ENCODE measurements around the gene CDK2. TPM values are rescaled to one million over a fixed set of nuclear protein-coding genes. Genes with fewer than 3 reads are reported as not detected.
"Not testable (repeated sequence)": the region's sequence is repeated elsewhere in the genome, so short reads cannot be mapped to it uniquely, and the experiment has no call there.

Gene CDK2
- total RNA-seq (2014; rRNA removed; shearing (Covaris generic)), result 66.3 and 67.3 TPM in 2 replicates

- DNase-seq (ENCODE audit: low spot score), result peak; percentile 66
Measured at GRCh38 chr12:55966408-55967281, at the start of gene CDK2. CDK2 (plus strand) TSS chr12:55966830; CDS start chr12:55967009, 179 bp downstream.

DNA sequence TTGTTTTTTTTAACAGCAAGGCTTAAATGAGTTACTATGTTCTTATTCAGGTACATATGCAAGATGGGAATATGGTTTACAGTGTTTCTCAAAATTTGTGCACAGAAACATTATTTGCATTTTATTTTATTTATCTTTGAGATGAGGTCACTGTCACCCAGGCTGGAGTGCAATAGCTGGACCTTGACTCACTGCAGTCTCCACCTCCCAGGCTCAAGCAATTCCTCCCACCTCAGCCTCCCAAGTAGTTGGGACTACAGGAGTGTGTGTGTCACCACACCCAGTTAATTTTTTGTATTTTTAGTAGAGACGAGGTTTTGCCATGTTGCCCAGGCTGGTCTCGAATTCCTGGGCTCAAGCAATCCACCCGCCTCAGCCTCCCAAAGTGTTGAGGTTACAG is 47.6 kb upstream of the CDK2 start:
- not testable (repeated sequence) for DNase-seq (ENCODE audit: low spot score)

DNA sequence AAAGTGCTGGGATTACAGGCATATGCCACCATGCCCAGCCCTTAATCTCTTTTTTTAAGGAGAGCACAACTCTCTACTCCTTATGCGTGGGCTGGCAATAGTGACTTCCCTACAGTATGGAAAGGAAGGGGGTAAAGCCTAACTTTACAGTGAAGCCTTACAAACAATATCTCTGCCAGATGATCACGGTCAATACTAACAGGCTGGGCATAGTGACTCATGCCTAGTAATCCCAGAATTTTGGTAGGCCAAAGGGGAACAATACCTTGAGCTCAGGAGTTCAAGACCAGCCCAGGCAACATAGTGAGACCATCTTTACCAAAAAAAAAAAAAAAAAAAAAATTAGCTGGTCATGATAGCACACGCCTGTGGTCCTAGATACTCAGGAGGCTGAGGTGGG is 44.5 kb upstream of the CDK2 start:
- no peak for DNase-seq (ENCODE audit: low spot score)

DNA sequence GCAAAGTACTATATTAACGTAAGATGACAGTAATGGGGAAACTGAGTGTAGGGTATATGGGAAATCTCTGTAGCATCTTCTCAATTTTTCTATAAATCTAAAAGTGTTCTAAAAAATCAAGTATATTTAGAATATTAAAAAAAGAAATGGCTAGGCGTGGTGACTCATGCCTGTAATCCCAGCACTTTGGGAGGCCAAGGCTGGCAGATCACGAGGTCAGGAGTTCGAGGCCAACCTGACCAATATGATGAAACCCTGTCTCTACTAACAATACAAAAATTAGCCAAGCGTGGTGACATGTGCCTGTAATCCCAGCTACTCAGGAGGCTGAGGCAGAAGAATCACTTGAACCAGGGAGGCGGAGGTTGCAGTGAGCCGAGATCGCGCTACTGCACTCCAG is 43.0 kb upstream of the CDK2 start:
- not testable (repeated sequence) for DNase-seq (ENCODE audit: low spot score)

DNA sequence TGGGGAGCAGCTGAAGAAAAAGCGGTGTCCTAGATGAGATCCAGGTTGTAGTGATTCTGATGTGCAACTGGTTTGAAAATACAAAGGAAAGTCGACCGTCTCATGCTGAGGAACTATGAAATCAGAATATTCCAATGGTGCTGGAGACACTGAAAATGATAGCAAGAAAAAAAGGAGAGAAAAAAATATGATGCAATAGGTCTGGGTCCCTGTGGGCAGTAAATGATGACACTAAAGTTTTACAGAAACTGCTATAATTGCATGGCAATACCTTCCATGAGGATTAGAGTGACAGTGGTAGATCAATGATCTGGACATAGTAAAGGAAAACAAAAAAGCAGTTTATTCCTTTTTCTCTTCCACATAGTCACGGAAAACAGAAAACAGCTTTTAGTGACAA is 41.3 kb upstream of the CDK2 start:
- no peak for DNase-seq (ENCODE audit: low spot score)

DNA sequence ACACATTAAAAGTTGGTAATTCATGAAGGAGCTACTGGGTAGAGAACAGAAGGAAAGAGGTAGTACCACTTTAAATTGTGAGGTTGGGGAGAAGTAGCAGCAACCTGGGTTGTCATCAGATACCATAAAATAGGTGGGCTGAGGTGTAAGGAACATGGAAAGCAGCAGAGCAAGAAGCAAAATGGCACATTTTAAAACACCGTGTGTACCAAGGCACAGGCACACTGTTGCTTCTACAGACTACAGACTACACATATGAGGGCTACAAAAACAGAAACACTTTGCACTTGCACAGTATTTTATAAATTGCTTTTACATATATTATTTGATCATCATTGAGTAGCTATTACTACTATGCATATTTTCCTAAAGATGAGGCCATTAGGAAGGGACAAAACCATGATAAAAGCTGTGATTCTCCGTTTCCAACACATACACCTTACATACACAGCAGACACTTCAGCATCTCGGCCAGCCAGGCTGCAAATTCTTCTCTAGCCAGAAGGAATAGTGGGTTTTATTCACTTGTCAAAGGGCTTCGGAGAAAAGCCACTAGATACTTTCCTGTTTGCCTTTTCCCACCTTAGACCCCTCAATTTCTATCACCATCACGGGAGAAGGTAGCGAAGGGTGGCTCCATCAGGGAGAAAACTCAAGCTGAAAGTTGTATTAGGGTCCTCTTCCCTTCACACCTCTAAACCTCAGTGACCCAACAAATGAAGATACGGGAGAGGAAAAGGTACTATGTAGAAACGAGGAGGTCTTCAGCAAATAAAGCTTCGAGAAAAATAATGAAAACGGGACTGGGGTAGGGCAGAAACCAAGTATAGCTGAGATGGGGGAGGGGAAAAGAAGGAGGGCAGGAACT is 40.5 kb upstream of the CDK2 start:
- DNase-seq (ENCODE audit: low spot score), result no peak

DNA sequence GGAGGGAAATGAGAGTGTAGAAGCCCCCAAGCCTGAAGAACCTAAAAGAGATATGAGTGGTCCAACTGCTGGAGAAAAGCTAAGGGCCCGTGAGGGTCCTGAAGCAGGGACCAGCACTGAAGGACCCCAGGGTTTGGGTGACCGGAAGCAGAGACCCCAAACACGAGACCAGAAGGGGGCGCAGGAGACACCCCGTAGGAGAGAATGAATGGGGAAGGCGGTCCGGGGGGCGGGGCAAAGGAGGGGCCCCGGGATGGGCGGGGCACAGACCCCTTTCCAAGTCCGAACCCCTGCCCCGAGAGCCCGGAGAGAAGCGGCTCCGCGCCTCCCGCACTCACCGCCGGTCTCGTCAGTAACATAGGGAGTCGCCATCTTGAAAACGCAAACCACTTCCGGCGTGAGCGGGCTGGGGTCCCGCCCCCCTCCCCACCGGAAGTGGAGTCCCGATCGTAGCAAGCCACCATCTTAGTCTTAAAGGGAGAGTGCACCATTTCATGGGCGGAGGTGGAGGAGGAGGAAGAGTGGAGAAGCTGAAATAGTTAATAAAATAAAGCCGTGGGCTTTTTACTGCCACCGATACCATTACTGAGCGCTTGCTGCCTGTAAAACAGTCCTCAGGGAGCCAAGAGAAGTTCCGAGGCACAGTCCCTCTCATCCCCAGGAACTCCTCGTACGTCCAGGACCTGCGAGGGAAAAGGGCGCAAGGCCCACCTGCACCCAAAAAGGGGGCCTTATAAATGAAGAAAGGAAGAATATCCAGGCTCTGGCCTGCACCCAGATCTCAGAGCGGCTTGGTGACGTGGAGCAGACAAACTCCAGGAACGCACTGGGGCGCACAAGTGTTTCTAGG is 39.7 kb upstream of the CDK2 start:
- peak; percentile 92 for DNase-seq (ENCODE audit: low spot score)

DNA sequence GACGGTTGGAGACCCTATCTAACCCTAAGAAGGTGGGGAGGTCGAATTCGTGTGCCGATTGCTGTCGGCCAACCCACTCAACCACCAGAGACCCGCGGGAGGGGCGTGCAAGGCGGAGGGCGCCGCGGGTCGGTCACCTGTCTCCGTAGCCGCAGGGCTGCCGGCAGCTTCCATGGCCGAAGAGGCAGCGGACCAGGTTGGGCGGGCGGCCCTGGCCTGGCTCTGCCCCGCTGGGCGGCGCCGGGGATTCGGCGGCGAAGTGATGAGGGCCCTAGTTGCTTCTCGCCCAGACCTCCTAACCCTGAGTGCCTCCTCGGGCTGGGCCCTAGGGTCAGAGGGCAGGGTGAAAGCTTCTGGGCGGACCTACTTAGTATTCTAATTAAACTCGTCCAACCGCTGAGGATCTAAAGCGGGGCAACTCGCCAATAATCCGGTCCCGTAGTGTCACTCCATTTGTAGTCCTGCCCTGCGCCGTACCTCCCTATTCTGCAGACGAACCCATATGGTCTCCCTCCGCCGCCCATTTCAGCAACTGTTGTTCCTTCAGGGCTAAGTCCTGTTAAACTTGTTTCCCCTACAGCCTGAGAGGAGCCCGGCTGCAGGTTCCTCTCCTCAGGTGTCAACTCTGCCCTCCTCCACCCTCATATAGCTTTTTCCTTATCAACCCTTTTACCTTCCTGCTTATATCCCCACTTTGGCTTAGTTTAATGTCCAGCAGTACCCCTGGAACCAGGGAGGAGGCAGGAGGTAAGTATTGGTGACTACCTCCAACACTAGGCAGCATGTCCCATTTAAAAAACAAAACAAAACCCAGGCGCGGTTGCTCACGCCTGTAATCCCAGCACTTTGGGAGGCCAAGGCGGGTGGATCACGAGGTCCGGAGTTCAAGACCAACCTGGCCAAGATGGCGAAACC is 38.8 kb upstream of the CDK2 start, which contains the start of gene PYM1:
Gene PYM1 (minus strand): TSS at position 307 of the 915 bp plus-strand sequence. CDS start 133 bp downstream, at position 174.
- DNase-seq (ENCODE audit: low spot score), result peak; percentile 48

GRCh38 chr12:55929306-55929791 is 37.3 kb upstream of the CDK2 start:
- DNase-seq (ENCODE audit: low spot score), result no peak

DNA sequence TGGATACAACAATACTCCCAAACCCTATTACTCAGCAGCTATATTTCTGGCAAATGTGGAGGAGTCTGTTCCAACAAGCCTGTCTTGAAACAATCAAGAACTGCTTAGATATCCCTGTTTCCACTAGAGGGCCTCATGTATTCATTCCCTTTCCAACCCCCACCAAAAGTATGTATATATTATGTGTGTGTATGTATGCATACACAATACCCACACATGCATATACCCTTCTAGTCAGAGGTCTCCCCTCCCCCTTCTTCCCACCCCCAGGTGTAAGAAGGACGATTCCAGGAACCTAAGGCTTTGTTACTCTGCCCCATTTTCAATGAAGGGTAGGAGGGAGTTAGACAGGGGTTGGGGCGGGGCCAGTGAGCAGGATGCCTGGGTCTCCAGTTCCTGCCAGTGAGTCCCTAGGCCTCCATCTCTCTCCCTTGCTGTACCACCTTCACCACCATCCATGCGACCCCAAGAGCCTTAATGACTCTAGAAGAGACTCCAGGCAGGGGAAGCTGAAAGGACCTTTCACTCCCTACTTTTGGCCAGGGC is 35.8 kb upstream of the CDK2 start, which contains the start of gene DGKA:
Gene DGKA (plus strand): TSS at position 392 of the 546 bp plus-strand sequence. CDS start 5,342 bp downstream, outside the sequence.
- peak; percentile 52 for DNase-seq (ENCODE audit: low spot score)

DNA sequence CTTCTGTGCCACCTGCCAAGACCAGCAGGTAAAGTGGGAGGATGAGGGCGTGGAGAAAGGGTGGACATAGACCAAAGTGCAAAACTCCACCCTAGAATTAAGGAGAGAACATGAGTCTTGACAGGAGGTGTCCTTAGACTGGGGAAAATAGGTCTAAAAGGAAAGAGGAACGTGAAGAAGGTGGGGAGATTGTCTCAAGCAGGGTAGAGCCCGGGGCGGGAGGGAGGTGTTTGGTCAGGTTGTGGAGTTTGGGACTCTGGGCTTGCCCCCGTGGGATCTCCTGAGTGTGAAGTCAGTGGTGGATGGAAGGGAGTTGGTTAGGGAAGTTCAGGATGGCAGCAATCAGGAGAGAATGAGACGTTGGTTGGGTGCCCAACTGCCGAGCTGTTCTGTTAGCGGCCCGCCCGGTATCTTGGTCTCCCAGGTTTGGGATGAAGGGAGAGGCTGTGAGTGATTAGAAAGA is 35.3 kb upstream of the CDK2 start:
- DNase-seq (ENCODE audit: low spot score), result no peak

- no peak for DNase-seq (ENCODE audit: low spot score)
Measured at GRCh38 chr12:55931780-55932550, 34.7 kb upstream of the CDK2 start.

GRCh38 chr12:55932551-55932910 is 34.1 kb upstream of the CDK2 start:
- no peak for DNase-seq (ENCODE audit: low spot score)

GRCh38 chr12:55933169-55933798 is 33.3 kb upstream of the CDK2 start:
- DNase-seq (ENCODE audit: low spot score), result peak; percentile 42

DNA sequence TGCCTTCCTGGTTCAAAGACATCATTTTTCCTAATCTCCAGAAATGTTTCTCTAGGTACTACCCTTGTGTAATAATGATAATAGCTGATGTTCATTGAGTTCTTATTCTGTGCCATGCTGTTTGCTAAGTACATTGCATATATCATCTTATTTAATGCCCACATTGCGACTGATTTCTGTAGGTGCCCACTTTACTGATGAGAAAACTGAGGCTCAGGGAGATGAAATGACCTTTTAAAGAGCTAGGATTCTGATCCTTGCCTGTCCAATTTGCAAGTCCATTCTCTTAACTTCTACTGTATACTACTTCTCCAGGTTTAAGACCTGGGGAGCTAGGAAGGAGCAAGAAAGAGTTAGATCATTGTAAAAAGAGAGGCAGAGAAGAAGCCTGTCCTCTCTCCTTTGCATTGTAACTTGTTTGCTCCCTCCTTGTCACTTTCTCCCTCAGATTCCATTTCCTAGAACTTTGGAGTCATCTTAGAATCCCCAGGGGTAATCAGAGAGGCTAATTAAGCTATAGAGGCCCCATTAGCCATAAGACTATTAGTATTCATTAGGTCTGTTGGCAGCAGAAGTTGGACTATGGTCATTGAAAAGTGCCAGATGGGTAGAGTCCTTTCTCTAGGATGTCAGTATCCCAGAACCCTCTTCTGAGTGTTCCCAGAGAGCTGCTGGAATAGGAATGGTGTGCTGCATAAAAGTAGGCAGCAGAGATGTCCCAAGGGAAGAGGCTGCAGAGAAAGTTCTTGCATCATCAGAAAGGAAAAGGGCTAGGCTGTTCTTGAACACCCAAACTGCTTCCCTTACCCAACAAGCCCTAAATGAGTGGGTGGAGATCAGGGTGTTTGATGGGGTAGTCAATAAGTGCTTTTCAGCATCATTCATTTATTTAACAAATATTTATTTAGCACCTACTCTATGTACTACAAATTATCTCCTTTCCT is 32.6 kb upstream of the CDK2 start:
- no peak for DNase-seq (ENCODE audit: low spot score)

GRCh38 chr12:55934773-55935172 is 31.9 kb upstream of the CDK2 start:
- no peak for DNase-seq (ENCODE audit: low spot score)

DNA sequence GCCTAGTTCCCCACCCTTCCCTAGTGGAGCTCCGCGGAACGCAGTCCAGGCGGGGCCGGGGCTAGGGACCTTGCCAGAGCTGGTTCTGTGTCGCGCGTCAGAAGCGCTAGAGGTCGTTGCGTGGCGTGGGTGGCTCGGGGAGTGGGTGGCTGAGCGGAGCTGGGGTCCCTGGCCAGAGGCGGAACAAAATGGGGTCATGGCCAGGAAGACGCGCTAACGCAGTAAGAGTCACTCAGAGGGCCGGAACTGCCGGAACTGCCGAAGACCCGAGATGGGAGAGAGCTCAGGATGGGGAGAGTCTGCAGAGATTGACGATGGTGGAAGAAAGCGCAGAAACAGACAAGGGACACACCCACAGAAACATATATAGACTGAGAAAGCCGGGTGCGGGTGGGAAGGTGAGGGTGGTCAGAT is 30.9 kb upstream of the CDK2 start:
- DNase-seq (ENCODE audit: low spot score), result no peak

All from H4 (cell line).